Activated T-cell treated with anti-CD3 and anti-CD28 coated beads for 1 hour (primary cell): Measurements from ENCODE around the gene ARFGAP2.

Experiments used
- DNase-seq: peaks from one replicate; pipeline ENCODE4 v3.0.0-alpha.2; 2020; ENCODE audit warnings: low read depth

Gene ARFGAP2

GRCh38 chr11:47171061-47171838, 5.4 kb downstream of the ARFGAP2 start:
- DNase-seq = no peak

DNA sequence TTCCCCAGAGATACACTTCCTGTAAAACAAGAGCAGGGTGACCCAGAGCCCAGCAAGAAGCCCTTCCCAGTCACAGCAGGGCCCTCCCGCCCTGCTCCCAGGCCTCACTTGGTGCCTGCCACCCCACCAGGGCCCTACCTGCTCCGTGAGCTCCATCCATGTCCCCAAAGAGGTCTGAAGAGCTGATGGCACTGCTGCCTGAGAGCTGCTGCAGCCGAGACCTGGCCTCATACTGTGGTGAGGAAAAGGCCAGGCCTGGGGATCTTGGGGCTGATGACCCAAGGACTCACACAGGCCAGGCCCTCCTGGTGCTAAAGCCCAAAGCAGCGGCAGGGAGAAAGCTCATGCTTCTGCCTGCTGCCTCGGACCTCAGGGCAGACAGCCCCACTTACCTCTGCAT, 10.3 kb downstream of the ARFGAP2 start:
- DNase-seq = no peak

GRCh38 chr11:47165253-47165840, 11.3 kb downstream of the ARFGAP2 start:
- no peak for DNase-seq

DNA sequence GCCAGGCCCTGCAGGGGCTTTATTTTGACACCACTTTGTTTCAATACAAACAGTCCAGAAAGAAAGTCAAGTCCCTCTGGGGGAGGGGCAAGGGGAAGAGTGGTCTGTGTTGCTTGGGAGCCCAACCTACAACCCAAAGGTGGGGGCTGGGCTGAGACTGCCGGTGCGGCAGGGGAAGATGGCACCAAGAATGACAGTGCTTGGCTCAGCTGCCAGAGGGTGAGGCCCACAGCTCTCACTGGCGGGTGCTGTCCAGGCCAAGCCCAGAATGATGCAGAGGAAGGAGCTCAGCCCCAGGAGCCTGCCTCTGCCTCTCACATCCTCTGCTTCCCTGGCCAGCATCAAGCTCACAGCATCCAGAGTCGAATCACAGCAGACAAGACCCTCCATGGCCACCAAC, 12.4 kb downstream of the ARFGAP2 start:
- DNase-seq = no peak

GRCh38 chr11:47163898-47164297, 12.8 kb downstream of the ARFGAP2 start:
- no peak for DNase-seq

DNA sequence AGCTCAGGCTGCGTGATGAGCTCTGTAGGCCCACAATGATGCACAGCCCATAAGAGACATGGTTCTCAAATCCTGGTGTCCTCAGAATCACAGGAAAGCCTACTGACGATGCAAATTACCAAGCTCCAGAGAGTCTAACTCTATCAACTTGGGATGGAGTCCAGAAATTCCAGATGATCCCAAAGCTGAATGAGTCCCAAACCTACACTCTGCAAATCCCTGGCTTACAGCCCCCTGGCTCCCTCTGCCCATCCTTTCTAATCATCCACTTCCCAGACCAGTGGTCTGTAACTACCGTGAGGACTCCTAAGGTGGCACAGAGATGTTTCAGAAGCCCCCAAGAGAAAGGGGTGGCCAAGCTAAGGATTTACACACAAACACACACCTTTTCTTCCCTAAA, 13.5 kb downstream of the ARFGAP2 start:
- no peak for DNase-seq

DNA sequence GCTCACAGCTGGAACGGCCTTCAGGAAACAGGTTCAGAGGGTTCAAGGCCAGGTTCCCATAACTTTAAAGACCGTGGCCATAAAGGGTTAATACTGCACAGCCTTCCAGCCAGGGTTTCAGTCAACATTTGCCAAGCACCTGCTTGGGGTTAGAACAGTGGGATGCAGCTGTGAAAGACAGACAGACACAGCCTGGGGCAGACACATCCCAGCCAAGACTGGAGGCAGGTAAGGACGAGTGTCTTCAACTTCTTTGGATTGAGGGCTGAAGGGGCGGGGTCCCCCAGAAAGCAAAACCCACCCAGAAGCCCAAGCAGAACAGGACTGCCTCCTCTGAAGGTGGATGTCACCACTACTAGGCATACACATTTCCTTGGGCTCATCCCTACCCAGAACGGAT, 14.3 kb downstream of the ARFGAP2 start:
- no peak for DNase-seq

- DNase-seq = no peak
Measured at GRCh38 chr11:47161890-47162289, 14.8 kb downstream of the ARFGAP2 start.

DNA sequence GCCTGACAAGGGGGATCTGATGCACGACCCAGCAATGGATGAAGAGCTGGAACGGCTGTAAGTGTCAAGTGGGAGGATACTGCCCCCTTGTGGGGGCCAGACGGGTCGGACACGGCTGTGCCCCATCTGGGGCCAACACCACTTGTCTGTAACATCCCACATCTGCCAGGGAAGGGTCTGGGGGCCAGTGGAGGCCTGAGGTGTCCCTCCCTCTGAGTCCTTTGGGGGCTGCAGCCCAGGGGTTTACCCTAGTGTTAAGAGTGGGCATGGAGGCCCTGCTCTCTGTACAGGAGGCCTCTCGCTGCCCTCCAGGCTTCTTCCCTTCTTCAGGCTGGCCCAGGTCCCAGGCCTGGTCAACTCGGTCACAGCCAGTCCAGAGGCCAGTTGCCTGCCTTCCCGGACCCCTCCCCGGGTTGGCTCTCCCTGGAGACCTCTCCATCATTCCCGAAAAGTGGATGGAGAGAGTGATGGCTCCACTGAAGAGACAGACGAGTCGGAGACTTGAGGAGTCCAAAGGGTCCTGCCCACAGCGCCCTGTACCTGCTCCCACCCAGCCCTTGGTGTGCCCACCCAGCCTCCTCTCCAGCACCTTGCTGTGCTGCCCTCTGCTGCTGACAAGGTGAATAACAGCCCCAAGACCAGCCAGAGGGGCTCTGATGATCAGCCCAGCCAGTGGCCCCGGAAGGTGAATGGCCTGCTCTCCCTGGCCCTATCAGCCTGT, 15.4 kb downstream of the ARFGAP2 start:
- DNase-seq = peak; percentile 46

DNA sequence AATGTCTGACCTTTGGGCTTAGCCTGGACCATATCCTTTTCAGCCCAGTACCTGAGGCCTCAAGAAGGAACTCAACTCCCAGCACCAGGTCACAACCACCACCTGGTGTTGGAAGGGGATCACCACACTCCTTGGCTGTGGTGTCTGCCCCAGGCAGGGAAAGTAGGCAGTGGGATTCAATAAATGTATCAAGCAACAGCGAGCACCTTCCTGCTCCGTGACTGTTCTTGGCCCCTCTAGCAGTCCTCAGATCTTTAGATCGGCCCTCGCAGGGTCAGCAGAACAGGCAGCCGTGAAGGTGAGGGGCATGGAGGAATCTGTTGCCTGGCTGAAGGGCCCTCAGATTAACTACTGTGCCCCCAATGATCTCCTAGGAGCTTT, 15.9 kb downstream of the ARFGAP2 start:
- no peak for DNase-seq

GRCh38 chr11:47158242-47158641, 18.4 kb downstream of the ARFGAP2 start:
- DNase-seq = no peak

DNA sequence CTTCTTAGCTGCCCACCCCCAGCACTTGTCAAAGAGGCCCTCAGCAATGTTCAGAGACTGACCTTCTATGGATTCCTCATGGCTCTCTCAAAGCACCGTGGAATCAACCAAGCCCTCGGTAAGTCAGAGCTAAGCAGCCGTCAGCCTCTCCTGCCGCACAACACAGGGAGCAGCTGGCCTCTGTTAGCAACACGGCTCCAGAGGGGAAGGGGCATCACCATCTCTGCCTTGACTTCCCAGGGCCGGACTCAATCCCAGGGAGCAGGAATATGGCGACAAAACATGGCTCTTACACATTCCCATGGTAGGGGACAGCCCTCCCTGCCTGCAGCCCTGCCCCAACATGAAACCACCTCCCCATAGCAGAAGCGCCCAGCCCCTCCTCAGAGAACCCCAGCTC, 18.9 kb downstream of the ARFGAP2 start:
- no peak for DNase-seq

DNA sequence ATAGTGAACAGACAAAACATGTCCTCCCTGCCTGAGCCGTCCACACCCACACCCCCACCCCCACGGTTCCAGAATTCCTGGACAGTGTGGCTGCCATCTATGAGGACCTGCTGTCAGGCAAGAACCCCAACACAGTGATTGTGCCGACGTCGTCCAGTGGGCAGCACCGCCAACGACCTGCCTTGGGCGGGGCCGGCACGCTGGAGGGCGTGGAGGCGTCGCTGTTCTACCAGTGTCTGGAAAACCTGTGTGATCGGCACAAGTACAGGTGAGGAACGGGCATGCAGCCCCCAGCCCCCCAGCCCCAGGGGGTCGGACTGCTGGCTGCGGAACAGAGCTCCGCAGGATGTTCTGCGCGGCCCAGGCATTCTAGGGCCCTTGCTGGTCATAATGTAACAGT, 19.7 kb downstream of the ARFGAP2 start:
- no peak for DNase-seq

DNA sequence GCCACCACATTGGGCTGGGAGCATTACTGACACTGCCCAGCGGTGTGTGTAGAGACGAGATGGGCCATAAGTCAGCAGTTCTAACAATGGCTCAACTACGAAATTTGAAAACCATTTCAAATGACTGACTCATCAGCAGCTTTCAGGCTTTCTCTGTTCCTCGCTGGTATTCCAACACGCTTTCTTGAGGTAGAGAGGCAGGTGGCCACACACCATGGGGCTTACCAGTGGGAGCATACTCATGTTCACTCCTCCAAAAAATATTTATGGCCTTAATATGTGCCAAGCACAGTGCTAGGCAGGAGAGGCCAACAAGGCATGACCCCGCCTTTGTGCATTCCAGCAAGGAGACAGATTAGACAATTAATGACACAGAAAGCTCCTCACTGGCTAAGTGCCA, 20.3 kb downstream of the ARFGAP2 start:
- DNase-seq = no peak

- no peak for DNase-seq
Measured at GRCh38 chr11:47155879-47156278, 20.8 kb downstream of the ARFGAP2 start.

GRCh38 chr11:47154616-47155570, 21.8 kb downstream of the ARFGAP2 start:
- no peak for DNase-seq

GRCh38 chr11:47152953-47153950, 23.4 kb downstream of the ARFGAP2 start:
- peak; percentile 17 for DNase-seq

- DNase-seq = no peak
Measured at GRCh38 chr11:47152126-47152952, 24.3 kb downstream of the ARFGAP2 start.

GRCh38 chr11:47149782-47150181, 26.9 kb downstream of the ARFGAP2 start:
- no peak for DNase-seq
